GM19035 (cell line): ENCODE results near the gene DCLK3.
A peak's percentile ranks its signal among the peaks of the same experiment; 100 is the strongest.

ENCODE experiments used
- ATAC-seq: cut with Tn5 transposase; IDR thresholded peaks from one replicate; pipeline ENCODE4 v1.9.1; 2021; ENCODE audit not compliant: unreplicated experiment

DCLK3 gene

GRCh38 chr3:36765104-36765503 is 751 bp upstream of the DCLK3 start:
- no peak for ATAC-seq

- ATAC-seq: no peak
Measured at GRCh38 chr3:36764704-36765038, 318 bp upstream of the DCLK3 start.

GRCh38 chr3:36762918-36763849 is 1.2 kb downstream of the DCLK3 start:
- no peak for ATAC-seq

- ATAC-seq: no peak
Measured at GRCh38 chr3:36761779-36762178, 2.6 kb downstream of the DCLK3 start.

- no peak for ATAC-seq
Measured at GRCh38 chr3:36756269-36756668, 8.1 kb downstream of the DCLK3 start.

GRCh38 chr3:36751326-36751725 is 13.0 kb downstream of the DCLK3 start:
- no peak for ATAC-seq

- ATAC-seq: no peak
Measured at GRCh38 chr3:36750737-36751136, 13.6 kb downstream of the DCLK3 start.

GRCh38 chr3:36744763-36745162 is 19.6 kb downstream of the DCLK3 start:
- ATAC-seq: no peak

- ATAC-seq: no peak
Measured at GRCh38 chr3:36743826-36744225, 20.5 kb downstream of the DCLK3 start.

GRCh38 chr3:36741285-36741684 is 23.1 kb downstream of the DCLK3 start:
- ATAC-seq: no peak

GRCh38 chr3:36740787-36741186 is 23.6 kb downstream of the DCLK3 start:
- no peak for ATAC-seq

GRCh38 chr3:36738702-36739101 is 25.7 kb downstream of the DCLK3 start:
- no peak for ATAC-seq

- no peak for ATAC-seq
Measured at GRCh38 chr3:36736301-36736700, 28.1 kb downstream of the DCLK3 start.

- no peak for ATAC-seq
Measured at GRCh38 chr3:36734742-36735141, 29.6 kb downstream of the DCLK3 start.

GRCh38 chr3:36733723-36734122 is 30.6 kb downstream of the DCLK3 start:
- ATAC-seq: no peak

- no peak for ATAC-seq
Measured at GRCh38 chr3:36733162-36733696, 31.1 kb downstream of the DCLK3 start.

GRCh38 chr3:36730966-36731365 is 33.4 kb downstream of the DCLK3 start:
- ATAC-seq: no peak

GRCh38 chr3:36729204-36730056 is 34.9 kb downstream of the DCLK3 start:
- peak; percentile 75 for ATAC-seq

- no peak for ATAC-seq
Measured at GRCh38 chr3:36714343-36715086, 49.8 kb downstream of the DCLK3 start.

GRCh38 chr3:36713904-36714303 is 50.4 kb downstream of the DCLK3 start:
- ATAC-seq: no peak

GRCh38 chr3:36710606-36711005 is 53.7 kb downstream of the DCLK3 start:
- ATAC-seq: no peak
